ENCODE measurements around the gene FOXO3.
A peak's percentile ranks its signal among the peaks of the same experiment; 100 is the strongest.

FOXO3 gene

DNA sequence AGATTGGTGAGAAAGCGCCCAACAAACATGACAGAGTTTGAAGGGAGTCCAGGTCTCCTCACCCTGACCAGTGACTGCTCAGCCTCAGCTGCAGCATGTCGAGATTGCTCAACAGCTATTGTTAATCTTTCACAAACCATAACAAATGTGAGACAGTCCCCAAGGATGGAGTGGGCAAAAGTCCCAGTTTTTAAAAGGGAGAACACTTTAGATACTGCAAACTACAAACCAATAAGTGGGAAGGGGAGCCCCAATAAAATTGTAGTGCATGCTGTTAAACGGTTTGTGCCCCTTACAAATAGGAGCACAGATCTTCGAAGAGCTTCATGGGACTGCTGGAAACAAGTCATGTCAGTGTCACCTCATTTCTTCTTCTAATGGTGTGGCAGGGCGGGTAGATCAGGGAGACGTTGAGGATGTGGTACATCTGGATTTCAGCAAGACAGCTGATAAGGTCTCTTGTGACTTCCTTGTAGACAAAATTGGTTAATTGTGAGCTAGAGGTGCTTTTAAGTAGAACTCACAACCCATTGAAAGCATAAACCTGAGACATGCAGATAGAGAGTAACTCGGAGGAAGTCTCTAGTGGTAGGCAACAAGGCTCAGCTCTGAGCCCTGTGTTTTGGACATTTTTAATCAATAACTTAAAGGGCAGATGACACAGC is 153.5 kb downstream of the FOXO3 start:
- peak; percentile 73 for DNase-seq (ENCODE audit: low spot score)

DNA sequence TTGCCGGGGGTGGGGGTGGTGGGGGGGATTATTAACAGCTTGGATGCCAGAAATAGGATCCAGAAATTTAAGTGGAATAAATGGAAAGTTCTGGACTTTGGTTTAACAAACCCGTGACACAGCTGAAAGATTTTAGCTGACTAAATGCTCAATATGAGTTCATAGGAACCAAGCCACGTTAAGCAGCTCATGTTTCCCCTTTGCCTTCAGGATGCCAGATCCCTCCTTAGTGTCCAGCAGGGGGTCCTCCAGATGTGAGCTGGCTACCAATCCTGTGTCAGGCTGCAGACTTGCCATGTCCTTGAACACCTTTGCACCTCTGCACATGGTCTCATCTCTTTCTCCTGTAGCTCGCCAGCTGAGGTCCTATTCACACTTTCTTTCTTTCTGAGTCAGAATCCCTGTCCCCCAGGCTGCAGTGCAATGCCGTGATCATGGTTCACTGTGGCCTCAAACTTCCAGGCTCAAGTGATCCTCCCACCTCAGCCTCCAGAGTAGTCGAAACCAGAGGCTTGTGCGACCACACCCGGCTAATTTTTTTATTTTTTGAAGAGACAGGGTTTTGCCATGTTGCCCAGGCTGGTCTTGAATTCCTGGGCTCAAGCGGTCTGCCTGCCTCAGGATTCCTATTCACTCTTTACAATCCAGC is 154.2 kb downstream of the FOXO3 start:
- peak; percentile 44 for DNase-seq (ENCODE audit: low spot score)

DNA sequence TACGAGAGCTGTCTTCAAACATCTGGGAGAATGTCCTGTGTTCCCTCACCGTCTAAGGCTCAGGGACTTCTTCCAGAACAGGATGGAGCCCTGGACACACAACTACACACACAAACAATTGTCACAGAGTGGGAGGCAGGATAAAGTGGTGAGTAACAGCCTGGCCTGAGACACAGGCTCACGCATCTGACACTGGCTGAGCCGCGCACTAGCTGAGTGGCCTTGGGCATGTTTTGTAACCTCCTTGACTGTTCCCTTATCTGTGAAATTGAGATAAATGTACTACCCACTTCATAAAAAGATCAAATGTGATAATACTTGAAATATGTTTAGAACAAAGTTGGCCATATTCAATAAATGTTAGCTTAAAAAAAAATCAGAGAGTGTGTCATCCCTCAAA is 155.1 kb downstream of the FOXO3 start:
- no peak for DNase-seq (ENCODE audit: low spot score)

DNA sequence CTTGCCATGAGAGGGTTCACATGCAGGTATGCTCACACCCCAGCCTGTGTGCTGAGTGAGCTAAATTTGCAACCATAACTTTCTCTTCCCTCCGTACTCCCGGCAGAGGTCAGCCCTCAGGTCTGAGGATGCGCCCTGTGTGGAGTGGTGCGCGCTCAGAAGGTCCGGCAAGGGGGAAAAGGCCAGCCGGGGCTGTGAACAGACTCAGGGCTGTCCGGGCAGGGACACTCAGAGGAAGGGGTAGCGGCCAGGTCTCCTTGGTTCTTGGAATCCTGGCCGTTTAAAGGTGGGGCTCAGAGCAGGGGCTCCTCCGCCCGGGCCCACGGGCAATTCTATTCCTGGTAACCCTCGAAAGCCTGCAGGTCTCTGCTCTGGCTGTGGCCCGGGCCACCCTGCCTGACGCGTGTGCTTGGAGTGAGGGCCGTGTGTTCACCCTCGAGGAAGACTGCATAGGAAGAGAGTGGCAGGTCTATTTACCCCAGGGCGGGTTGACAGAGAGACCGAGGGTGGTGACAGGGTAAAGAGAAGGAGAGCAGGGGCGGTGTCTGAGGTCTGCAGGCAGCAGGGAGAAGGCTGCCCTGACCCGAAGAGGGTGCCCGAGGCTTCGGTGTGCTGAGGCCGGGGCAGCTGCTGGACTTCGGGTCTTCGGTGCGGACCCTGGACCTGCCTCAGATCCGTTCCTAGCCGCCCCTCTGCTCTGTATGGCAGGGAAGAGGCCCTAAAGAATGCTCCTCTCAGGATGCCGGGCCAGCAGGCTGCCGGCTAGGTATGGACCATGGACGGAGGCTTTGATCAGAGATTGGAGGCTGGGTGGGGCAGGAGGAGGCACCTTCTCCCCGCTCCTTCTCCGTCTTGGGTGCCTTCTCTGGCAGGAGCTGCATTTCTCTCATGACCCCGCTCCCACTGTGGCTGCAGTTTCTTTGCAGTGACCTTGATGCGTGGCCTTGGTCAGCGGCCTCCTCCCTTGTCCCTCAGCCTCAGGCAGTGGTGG is 156.4 kb downstream of the FOXO3 start:
- DNase-seq (ENCODE audit: low spot score) = no peak

DNA sequence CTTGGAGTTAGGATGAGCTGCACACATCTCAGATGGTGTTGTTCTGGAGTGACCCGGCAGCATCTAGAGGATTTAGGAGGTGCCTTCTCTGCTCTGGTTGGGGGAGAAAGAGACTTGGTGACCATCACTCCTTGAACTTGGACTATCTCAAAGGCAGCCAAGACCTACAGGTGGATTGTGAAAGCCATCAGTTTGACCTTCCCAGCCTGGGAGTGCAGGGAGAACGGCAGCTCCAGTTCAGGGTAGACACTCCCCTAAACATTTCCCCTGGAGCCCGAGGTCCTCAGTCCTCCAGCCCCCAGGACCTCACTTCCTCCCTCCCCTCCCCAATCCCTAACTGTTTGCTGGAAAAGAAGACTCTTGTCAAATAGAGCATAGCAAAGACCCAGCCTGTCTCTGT is 158.8 kb downstream of the FOXO3 start:
- no peak for DNase-seq (ENCODE audit: low spot score)

DNA sequence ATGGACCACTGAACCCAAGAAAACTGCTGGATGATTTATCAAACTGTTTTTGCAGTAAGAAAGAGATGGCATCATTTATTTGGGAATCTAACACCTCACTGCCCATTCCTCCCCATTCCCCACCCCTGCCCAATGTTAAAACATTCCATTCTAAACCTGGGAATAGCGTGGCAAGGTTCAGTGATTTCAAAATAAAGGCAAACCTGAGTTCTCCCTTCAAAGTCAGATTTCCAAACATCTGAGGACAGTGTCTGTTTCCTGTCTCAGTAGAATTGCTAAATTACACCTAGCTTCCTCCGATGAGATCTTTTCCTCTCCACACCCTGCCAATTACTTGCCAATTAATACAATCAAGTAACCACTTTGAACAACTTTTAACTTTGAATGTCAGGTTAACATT is 160.1 kb downstream of the FOXO3 start:
- no peak for DNase-seq (ENCODE audit: low spot score)

DNA sequence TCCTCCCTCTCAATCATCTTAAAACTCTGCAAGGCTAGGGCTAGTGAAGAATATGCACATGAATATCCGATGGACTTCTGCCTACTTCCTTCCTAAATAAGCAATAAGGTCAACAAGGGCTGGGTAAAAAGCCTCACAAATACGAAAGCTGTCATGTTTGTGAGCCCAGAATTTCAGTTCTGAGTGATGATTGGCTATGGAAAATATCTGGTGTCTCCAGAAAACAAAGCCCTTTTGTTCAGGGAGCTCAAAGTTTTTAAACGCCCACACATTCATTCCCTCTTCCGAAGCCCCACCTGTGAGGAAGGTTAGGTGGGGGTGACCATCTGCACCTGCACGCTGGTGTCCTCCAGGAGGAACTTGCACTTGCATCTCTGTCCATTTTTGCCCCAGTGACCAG is 160.6 kb downstream of the FOXO3 start:
- no peak for DNase-seq (ENCODE audit: low spot score)

DNA sequence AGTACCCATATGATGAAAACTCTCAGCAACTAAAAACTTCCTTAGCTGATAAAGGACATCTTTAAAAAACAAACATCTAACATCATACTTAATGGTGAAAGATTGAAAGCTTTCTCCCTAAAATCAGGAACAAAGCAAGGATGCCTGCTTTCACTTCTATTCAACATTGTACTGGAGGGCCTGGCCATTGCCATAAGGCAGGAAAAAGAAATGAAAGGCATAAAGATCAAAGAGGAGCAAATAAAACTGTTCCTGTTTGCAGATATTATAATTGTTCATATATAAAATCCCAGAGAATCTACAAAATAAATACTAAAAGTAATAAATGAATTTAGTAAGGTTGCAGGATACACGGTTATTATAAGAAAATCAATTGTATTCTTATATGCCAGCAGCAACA is 162.9 kb downstream of the FOXO3 start:
- no peak for DNase-seq (ENCODE audit: low spot score)

DNA sequence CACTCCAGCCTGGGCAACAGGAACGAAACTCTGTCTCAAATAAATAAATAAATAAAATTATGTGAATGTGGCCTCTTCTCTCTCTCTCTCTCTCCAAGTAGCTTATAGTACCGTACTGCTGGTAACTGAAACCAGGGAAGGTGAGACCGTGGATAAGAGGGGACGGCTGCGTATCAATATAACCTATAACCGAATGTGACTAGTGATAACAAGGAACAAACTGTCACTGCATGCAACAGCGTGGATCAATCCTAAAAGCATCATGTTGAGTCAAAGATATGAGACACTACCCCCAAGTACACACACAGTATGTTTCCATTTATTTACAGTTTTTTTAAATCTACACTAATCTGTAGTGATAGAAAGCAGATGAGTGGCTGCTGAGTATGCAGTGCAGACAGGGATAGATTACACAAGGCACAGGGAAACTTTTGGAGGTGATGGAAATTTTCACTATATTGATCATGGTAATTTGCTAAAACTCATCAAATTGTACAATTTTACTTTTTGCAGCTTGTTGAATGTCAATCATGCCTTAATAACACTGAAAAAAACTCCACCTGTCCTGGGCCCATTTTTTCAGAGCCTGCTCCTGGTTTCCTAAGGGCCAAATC is 166.1 kb downstream of the FOXO3 start:
- DNase-seq (ENCODE audit: low spot score) = no peak

DNA sequence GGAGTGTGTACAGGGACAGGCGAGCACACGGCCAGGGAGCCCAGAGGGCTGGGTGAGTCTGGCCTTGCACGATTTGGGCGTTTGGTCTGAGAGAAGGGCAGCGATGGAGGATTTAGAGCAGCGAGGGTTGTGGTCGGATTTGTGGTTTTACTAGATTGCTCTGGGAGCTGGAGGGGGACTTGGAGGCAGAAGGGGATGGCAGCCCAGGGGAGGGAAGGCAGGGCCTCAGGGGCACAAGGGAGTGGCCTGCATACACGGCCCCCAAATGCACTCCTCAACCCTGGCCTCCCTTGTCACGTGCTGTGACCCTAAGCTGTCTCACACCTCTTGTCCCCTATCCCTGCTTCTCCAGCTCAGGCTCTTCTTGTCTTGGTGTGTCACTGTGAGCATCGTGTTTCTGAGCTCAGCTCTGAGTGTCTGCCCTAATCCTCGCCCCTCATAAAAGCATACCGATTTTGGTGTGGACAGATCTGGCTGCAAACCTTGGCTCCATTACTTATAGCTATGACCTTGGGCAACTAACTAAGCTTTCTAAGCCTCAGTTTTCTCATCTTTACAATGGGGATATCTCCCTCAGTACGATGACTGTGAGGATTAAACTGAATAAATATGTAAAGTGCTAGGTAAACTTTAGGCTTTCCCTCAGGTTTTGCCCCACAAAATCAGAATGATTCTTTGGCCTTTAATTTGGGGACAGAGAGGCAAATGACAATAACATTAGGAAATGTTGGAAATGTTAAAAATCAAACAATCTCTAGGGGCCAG is 167.4 kb downstream of the FOXO3 start:
- DNase-seq (ENCODE audit: low spot score) = no peak

DNA sequence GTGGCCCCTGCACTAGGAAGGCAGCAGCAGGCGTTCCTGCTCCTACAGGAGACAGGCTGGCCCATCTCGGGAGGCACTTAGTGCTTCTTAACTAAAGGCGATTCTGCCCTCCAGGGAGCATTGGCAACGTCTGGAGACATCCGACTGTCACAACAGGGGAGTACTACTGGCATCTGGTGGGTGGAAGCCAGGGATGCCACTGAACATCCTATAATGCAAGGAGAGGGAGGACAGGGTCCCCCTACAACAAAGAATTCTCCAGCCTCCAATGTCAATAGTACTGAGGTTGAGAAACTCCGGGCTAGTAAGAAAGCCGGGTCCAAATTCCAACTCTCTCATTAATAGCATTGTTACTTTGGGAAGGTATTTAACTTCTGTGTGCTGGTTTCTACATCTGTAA is 168.1 kb downstream of the FOXO3 start:
- no peak for DNase-seq (ENCODE audit: low spot score)

DNA sequence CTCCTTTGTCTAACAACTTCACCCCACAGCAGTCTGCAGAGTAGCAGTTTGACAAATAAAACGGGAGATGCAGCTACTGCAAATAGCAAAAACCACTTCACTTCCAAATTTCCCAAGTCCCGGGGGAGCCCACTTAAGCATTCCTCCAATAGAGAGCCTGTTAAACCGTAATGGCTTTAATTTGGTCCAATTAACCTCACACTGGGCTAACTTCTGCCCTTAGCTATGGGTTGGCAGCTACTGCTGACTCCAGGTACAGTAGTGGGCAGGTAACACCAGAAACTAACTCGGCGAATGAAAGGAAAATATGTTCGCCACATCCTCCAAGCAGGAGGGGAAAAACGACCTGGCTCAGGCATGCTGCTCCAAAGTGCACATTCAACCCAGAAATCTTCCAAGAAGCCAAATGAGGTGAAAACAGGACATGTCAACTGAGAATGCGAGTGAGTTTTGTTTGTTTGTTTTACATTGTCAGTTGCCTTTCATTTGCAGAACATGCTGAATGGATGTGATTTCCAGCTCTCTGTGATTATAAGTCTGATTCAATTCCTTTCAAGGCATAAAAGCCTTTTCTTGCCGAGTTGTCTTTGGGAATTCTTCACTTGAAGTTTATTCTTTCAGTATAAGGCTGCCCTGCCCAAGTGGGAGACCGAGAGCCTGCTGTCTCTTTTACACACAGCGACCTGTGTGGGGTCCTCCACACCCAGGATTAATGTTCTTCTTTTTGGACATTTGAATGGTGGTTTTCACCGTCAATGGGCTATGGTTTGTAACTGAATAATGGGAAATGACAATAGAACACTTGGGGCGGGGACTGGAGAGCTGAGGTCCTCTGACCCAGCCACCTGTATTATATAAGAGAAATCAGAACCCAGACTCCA is 170.2 kb downstream of the FOXO3 start:
- DNase-seq (ENCODE audit: low spot score) = no peak

DNA sequence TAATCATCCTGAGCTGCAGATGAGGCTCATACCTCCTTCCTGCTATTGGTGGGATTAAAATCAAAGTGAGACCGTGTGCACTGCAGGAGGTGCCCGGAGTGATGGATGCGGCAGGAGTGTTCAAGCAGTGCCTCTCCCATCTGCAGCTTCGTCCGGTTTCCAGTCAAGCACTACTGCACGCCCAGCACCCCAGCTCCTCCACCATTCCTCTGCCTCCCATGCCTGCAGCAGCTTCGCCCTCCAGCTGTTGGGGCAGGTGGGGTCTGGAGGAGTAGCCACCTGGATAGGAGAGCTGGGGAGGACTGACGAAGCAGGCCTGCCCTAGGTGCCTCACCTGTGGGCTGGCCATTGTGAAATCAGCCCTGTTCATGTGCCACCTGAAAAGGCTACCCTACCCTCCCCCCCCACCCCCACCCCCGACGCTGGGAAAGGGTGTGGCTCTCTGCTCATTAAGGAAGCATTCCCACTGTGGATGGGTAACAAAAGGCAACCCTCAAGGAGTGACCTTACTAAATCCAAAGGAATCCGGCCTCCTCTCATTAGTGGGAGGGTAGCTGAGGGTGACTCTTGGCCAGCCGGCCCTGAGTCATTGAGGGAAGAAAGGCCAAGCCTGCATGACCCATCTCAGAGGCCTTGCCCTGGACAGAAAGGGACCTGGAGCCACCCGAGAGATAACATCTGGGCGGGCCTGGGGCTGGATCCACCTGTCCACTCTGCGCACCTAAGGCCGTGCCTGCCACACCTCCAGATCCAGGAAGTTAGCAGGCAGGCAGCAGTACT is 171.6 kb downstream of the FOXO3 start:
- peak; percentile 63 for DNase-seq (ENCODE audit: low spot score)

DNA sequence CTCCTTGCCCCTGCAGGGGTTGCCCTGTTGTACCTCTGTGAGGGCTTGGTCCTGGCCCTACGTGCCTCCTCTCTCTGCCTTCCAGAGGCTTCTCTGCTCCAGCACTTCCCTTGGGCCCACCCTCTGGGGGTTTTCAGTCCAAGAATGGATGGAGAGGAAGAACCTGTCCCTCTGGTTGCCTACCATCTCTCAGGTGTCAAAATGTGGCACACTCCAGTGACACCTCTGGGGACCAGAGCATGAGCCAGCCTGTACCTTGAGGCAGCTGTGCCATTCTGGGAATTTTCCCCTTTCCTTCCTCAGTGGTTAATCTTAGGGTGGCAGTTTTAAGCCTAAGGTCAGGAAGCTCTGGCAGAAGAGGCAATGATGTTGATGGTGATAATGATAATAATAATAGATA is 172.3 kb downstream of the FOXO3 start:
- DNase-seq (ENCODE audit: low spot score) = no peak

DNA sequence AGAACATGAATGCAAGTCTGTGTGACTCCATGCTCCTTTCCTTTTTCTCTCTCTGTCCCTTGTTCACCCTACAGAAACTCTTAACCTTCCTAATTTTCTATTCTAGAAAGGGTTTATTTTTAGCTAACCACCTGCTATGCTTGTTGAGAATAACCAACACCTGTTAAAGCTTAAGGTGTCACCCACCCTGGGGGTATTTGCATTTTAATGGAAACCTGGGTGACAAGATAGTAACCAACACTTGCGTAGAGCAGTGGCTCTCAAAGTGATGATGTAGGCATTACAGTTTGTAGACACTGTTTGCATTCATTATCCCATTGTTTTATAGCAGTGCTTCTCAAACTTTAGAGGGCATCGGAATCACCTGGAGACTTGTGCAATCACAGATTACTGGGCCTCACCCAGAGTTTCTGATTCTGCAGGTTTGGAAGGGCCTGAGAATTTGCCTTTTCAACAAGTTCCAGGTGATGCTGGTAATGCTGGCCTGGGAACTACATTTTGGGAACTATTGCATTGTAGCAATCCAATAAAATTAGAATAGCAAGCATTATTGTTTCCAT is 173.1 kb downstream of the FOXO3 start:
- DNase-seq (ENCODE audit: low spot score) = no peak

Measured in AG08395 (cell line).